GM12878 (cell line): Measurements from ENCODE around the gene NCF2.

ENCODE experiments used
- SREBF2 ChIP-seq: IDR thresholded peaks from 2 replicates; pipeline ENCODE4 v1.6.1; 2012; ENCODE audit warnings: mild to moderate bottlenecking, low read length
- USF2 ChIP-seq: IDR thresholded peaks from 2 replicates; pipeline ENCODE4 v1.6.1; 2011; ENCODE audit warnings: low read depth, low read length, improper control_type of control experiment, borderline replicate concordance

GRCh38 chr1:183609313-183609712, 19.1 kb upstream of the NCF2 start:
- TF ChIP-seq SREBF2: no peak
- no peak; the same call in 1 of the 2 replicates for TF ChIP-seq USF2
